Retinal pigment epithelial cell (primary cell): Measurements from ENCODE around the gene SLC5A5.
"Not testable (repeated sequence)": the region's sequence is repeated elsewhere in the genome, so short reads cannot be mapped to it uniquely, and the experiment has no call there.

Experiments used
- DNase-seq: peaks from one replicate; pipeline ENCODE4 v3.0.0-alpha.2; 2010; ENCODE audit warnings: low read depth
- H3K4me3 ChIP-seq: 2 replicates; pipeline ENCODE4 v1.5.1; 2011; ENCODE audit warnings: mild to moderate bottlenecking, low read length, control low read depth, moderate library complexity
- CTCF ChIP-seq: conservative IDR thresholded peaks from 2 replicates; pipeline ENCODE4 v1.5.1; 2011; ENCODE audit warnings: low read depth, low read length, control low read depth, inconsistent platforms

SLC5A5 gene

GRCh38 chr19:17874758-17875135 lies 3.0 kb downstream of the SLC5A5 start:
- no peak overlapping the region for H3K4me3 ChIP-seq
- DNase-seq: no peak
- TF ChIP-seq CTCF: no peak

GRCh38 chr19:17877696-17878095 lies 6.0 kb downstream of the SLC5A5 start:
- H3K4me3 ChIP-seq: no peak overlapping the region
- no peak for DNase-seq
- TF ChIP-seq CTCF: no peak

- no peak for TF ChIP-seq CTCF
- no peak for DNase-seq
- no peak overlapping the region for H3K4me3 ChIP-seq
These were observed 7.7 kb downstream of the SLC5A5 start for GRCh38 chr19:17879466-17879865.

GRCh38 chr19:17881701-17882100 lies 10.0 kb downstream of the SLC5A5 start:
- no peak for TF ChIP-seq CTCF
- no peak overlapping the region for H3K4me3 ChIP-seq
- no peak for DNase-seq

GRCh38 chr19:17883627-17884410 lies 12.1 kb downstream of the SLC5A5 start:
- TF ChIP-seq CTCF: no peak
- DNase-seq: no peak
- no peak overlapping the region for H3K4me3 ChIP-seq

GRCh38 chr19:17886515-17886914 lies 14.8 kb downstream of the SLC5A5 start:
- no peak overlapping the region for H3K4me3 ChIP-seq
- no peak for DNase-seq
- TF ChIP-seq CTCF: no peak

- H3K4me3 ChIP-seq, DNase-seq: not testable (repeated sequence)
These were observed 15.5 kb downstream of the SLC5A5 start for GRCh38 chr19:17887221-17887620.
